Measurements from ENCODE around the gene NGEF.

- TF ChIP-seq, protein P1, sequence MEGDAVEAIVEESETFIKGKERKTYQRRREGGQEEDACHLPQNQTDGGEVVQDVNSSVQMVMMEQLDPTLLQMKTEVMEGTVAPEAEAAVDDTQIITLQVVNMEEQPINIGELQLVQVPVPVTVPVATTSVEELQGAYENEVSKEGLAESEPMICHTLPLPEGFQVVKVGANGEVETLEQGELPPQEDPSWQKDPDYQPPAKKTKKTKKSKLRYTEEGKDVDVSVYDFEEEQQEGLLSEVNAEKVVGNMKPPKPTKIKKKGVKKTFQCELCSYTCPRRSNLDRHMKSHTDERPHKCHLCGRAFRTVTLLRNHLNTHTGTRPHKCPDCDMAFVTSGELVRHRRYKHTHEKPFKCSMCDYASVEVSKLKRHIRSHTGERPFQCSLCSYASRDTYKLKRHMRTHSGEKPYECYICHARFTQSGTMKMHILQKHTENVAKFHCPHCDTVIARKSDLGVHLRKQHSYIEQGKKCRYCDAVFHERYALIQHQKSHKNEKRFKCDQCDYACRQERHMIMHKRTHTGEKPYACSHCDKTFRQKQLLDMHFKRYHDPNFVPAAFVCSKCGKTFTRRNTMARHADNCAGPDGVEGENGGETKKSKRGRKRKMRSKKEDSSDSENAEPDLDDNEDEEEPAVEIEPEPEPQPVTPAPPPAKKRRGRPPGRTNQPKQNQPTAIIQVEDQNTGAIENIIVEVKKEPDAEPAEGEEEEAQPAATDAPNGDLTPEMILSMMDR (IDR thresholded peaks at IDR 0.05), result no peak
- TF ChIP-seq POLR2A (IDR thresholded peaks at IDR 0.05), result no peak
Measured at GRCh38 chr2:233060980-233061590, 48.0 kb upstream of the NGEF start.
